HG03432 (cell line): Measurements from ENCODE around the gene ASB13.

Experiments used
- ATAC-seq: cut with Tn5 transposase; IDR thresholded peaks from one replicate; pipeline ENCODE4 v1.9.1; 2021; ENCODE audit warnings: mild to moderate bottlenecking, moderate library complexity; ENCODE audit not compliant: unreplicated experiment

Gene ASB13

GRCh38 chr10:5591336-5591824, 75.0 kb downstream of the ASB13 start:
- no peak for ATAC-seq

- no peak for ATAC-seq
Measured at GRCh38 chr10:5590816-5591215, 75.6 kb downstream of the ASB13 start.

- no peak for ATAC-seq
Measured at GRCh38 chr10:5589661-5590511, 76.5 kb downstream of the ASB13 start.

DNA sequence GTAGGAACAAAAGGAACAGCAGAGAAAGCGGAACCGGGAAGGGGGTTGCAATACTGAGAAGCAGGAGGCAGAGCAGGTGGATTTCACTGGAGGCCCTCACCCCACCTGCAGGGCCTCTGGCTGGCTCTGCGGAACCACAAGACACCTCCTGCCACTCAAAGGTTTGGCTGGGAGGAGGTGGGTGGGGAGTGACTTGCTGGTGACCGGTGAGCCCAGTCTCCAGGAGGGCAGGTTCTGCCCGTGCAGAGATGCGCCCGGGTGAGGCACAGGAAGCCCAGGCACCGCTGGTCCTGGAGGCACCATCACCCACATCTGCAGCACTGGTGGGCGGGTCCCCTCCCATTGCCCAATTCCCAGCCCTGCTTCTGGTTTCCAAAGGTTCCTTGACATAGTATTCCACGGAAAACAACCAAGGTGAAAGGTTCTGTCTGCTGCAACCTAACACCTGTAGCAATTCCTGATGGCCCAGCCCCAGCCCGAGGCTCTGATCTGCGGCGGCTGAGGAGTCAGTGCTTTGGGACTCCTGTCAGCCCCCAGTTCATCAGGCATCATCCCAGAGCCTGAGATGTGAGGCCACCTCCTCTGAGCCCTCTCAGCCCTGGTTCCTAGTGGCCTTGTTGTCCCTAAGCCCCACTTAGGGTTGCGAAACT, 77.3 kb downstream of the ASB13 start:
- ATAC-seq, result no peak
